Panc1 (cell line): Measurements from ENCODE around the gene MRPS2.

Experiments
- CTCF ChIP-seq: fragments of 450-650 bp; IDR thresholded peaks from 2 replicates; pipeline ENCODE4 v1.5.1; 2017; ENCODE audit warnings: mild to moderate bottlenecking
- POLR2AphosphoS5 ChIP-seq: IDR thresholded peaks from 2 replicates; pipeline ENCODE4 v1.6.1; 2012; ENCODE audit warnings: mild to moderate bottlenecking, low read depth, low read length, moderate library complexity
- REST ChIP-seq, 2 experiments: IDR thresholded peaks; 2 replicates each; pipeline ENCODE4 v1.6.1; 2011 to 2012; ENCODE audit warnings: low read depth in 2 of 2, control low read depth in 1 of 2, low read length in 1 of 2, mild to moderate bottlenecking in 1 of 2, moderate library complexity in 1 of 2; ENCODE audit not compliant: insufficient read depth in 1 of 2
- SIN3A ChIP-seq: IDR thresholded peaks from 2 replicates; pipeline ENCODE4 v1.6.1; 2012; ENCODE audit warnings: low read depth, mild to moderate bottlenecking, low read length, moderate library complexity, borderline replicate concordance; ENCODE audit not compliant: insufficient read depth
- TCF7L2 ChIP-seq: IDR thresholded peaks from 2 replicates; pipeline ENCODE4 v1.6.1; 2011; ENCODE audit warnings: mild to moderate bottlenecking, low read depth, low read length, inconsistent platforms

- TF ChIP-seq POLR2AphosphoS5 (no peak), CTCF (no peak), TCF7L2 (no peak), REST (IDR thresholded peaks at IDR 0.05; ENCODE audit: insufficient read depth in 1 of 2, low read depth in 2 of 2, low read length in 1 of 2) (no peak), SIN3A (no peak)
Observed at GRCh38 chr9:135487281-135488012, 13.0 kb upstream of the MRPS2 start.
